ENCODE results near the gene PGA5. TPM values are rescaled to one million over a fixed set of nuclear protein-coding genes. Genes with fewer than 3 reads are reported as not detected.
A peak's percentile ranks its signal among the peaks of the same experiment; 100 is the strongest.

Gene PGA5
- total RNA-seq, 1 donor from 2014 or later = 0.18 TPM

GRCh38 chr11:61264795-61265194 lies 23.8 kb downstream of the PGA5 start:
- DNase-seq (ENCODE audit: low spot score) (peak; percentile 90), ATAC-seq (peak; percentile 61)

- peak; percentile 89 for DNase-seq (ENCODE audit: low spot score)
- peak; percentile 70 for ATAC-seq
Measured at GRCh38 chr11:61265357-61265756, 24.4 kb downstream of the PGA5 start.

- DNase-seq (ENCODE audit: low spot score) = no peak
- ATAC-seq = no peak
Measured at GRCh38 chr11:61266602-61267001, 25.6 kb downstream of the PGA5 start.

- peak; percentile 82 for ATAC-seq
- peak; percentile 95 for DNase-seq (ENCODE audit: low spot score)
Measured at GRCh38 chr11:61267437-61267841, 26.5 kb downstream of the PGA5 start.

- ATAC-seq = no peak
- DNase-seq (ENCODE audit: low spot score) = no peak
Measured at GRCh38 chr11:61268588-61269250, 27.7 kb downstream of the PGA5 start.

- DNase-seq (ENCODE audit: low spot score) (no peak), ATAC-seq (no peak)
Measured at GRCh38 chr11:61270354-61271076, 29.5 kb downstream of the PGA5 start.

GRCh38 chr11:61272731-61273130 lies 31.8 kb downstream of the PGA5 start:
- ATAC-seq (no peak), DNase-seq (ENCODE audit: low spot score) (no peak)

GRCh38 chr11:61273178-61274078 lies 32.5 kb downstream of the PGA5 start:
- peak; percentile 29 for ATAC-seq
- no peak for DNase-seq (ENCODE audit: low spot score)

- ATAC-seq = no peak
Measured at GRCh38 chr11:61274084-61274483, 33.1 kb downstream of the PGA5 start.

GRCh38 chr11:61275191-61275590 lies 34.2 kb downstream of the PGA5 start:
- DNase-seq (ENCODE audit: low spot score) (no peak), ATAC-seq (no peak)

More at GRCh38 chr11:61274084-61274483, 33.1 kb downstream of the PGA5 start:
- no peak for DNase-seq (ENCODE audit: low spot score)

- DNase-seq (ENCODE audit: low spot score) (no peak), ATAC-seq (no peak)
Measured at GRCh38 chr11:61277186-61278000, 36.4 kb downstream of the PGA5 start.

GRCh38 chr11:61278001-61278470 lies 37.1 kb downstream of the PGA5 start:
- ATAC-seq (no peak), DNase-seq (ENCODE audit: low spot score) (no peak)

GRCh38 chr11:61279934-61280659 lies 39.1 kb downstream of the PGA5 start:
- ATAC-seq (peak; percentile 37), DNase-seq (ENCODE audit: low spot score) (no peak)

- DNase-seq (ENCODE audit: low spot score) = no peak
Measured at GRCh38 chr11:61280883-61281580, 40.1 kb downstream of the PGA5 start.

GRCh38 chr11:61281581-61282250 lies 40.7 kb downstream of the PGA5 start:
- ATAC-seq (peak; percentile 80), DNase-seq (ENCODE audit: low spot score) (no peak)

More at GRCh38 chr11:61280883-61281580, 40.1 kb downstream of the PGA5 start:
- no peak for ATAC-seq

GRCh38 chr11:61283613-61284012 lies 42.6 kb downstream of the PGA5 start:
- ATAC-seq = no peak

GRCh38 chr11:61287338-61287977 lies 46.5 kb downstream of the PGA5 start:
- ATAC-seq (no peak), DNase-seq (ENCODE audit: low spot score) (no peak)

More at GRCh38 chr11:61283613-61284012, 42.6 kb downstream of the PGA5 start:
- no peak for DNase-seq (ENCODE audit: low spot score)
